NK-92 (cell line): Measurements from ENCODE around the gene NKPD1.

ENCODE experiments used
- DNase-seq: peaks from one replicate; lab custom pipeline; 2025; ENCODE audit not compliant: unreplicated experiment; lab: John Stamatoyannopoulos, UW

Gene NKPD1

GRCh38 chr19:45156751-45157150, 4.0 kb downstream of the NKPD1 start:
- DNase-seq: no peak

GRCh38 chr19:45156011-45156630, 4.7 kb downstream of the NKPD1 start:
- no peak for DNase-seq

- DNase-seq: no peak
Observed at GRCh38 chr19:45154064-45154827, 6.5 kb downstream of the NKPD1 start.

GRCh38 chr19:45153339-45154063, 7.3 kb downstream of the NKPD1 start:
- no peak for DNase-seq

GRCh38 chr19:45152504-45153338, 8.1 kb downstream of the NKPD1 start:
- no peak for DNase-seq

GRCh38 chr19:45151821-45152503, 8.8 kb downstream of the NKPD1 start:
- DNase-seq: no peak

- DNase-seq: no peak
Observed at GRCh38 chr19:45151320-45151719, 9.5 kb downstream of the NKPD1 start.

GRCh38 chr19:45150751-45151281, 10.0 kb downstream of the NKPD1 start:
- DNase-seq: no peak

- no peak for DNase-seq
Observed at GRCh38 chr19:45150180-45150579, 10.6 kb downstream of the NKPD1 start.

GRCh38 chr19:45149129-45149528, 11.7 kb downstream of the NKPD1 start:
- DNase-seq: no peak

- DNase-seq: no peak
Observed at GRCh38 chr19:45147835-45148676, 12.7 kb downstream of the NKPD1 start.

GRCh38 chr19:45146741-45147205, 14.0 kb downstream of the NKPD1 start:
- DNase-seq: no peak

GRCh38 chr19:45146251-45146650, 14.5 kb downstream of the NKPD1 start:
- DNase-seq: no peak

GRCh38 chr19:45145270-45146189, 15.3 kb downstream of the NKPD1 start:
- no peak for DNase-seq

- DNase-seq: no peak
Observed at GRCh38 chr19:45144431-45145269, 16.1 kb downstream of the NKPD1 start.

- no peak for DNase-seq
Observed at GRCh38 chr19:45142726-45143110, 18.1 kb downstream of the NKPD1 start.

GRCh38 chr19:45142016-45142725, 18.6 kb downstream of the NKPD1 start:
- DNase-seq: no peak
